ENCODE results near the gene NT5C1A.

NT5C1A gene

GRCh38 chr1:39689635-39690034 lies 17.7 kb upstream of the NT5C1A start:
- TF ChIP-seq CTCF (IDR thresholded peaks at IDR 0.05; ENCODE audit: insufficient read depth, low read length, poor library complexity, severe bottlenecking) = no peak
- no peak for DNase-seq (ENCODE audit: extremely low read depth, insufficient read length)
- H3K4me3 ChIP-seq (replicated peaks; ENCODE audit: low read depth, low read length) = no peak overlapping the region
- no peaks in the 10 kb centered on the region; the same call in 1 of the 2 replicates for H3K27me3 ChIP-seq (replicated peaks; ENCODE audit: control insufficient read depth, insufficient read depth, low read length)
- H3K36me3 ChIP-seq (ENCODE audit: control insufficient read depth, insufficient read depth, low read length) = no peaks in the 10 kb centered on the region

DNA sequence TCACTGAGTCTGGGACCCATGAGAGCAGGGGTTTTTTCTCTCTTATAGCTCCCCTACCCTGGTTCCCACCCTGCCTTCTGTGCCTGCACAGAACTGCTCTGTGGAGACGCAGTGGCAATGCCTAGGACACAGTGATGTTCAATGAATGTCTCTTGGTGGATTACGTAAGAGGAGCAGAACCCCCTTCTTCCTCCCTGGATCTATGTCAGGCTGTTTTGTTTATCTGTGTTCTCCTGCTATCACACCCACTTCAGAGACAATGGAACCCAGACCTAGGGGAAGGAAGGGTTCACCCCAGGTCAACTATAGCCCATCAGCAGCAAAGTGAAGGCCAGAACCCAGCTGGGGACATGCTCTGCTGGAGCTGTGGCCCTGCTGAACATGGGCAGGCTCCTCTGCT lies 17.3 kb upstream of the NT5C1A start:
- no peak for DNase-seq (ENCODE audit: extremely low read depth, insufficient read length)

DNA sequence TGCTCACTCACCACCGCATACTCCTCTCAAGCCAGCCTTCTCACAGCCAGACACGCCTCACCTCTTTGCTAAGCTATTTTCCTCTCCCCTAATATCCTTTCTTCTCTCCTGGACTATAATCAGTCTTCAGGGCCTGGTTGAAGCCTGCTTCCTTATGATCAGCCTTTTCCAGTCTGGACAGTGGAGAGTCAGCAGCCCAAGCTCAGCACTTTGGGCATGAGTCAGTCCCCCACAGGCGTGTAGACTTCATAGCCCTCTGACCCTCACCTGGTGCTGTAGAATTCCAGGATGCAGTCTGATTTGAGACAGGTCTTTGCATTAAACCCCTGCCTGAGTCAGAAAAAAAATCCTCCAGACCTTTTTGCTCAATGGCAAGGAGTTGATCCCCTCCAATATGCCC lies 16.8 kb upstream of the NT5C1A start:
- Histone ChIP-seq H3K27me3 (replicated peaks; ENCODE audit: control insufficient read depth, insufficient read depth, low read length) (no peaks in the 10 kb centered on the region; the same call in 1 of the 2 replicates), H3K4me3 (replicated peaks; ENCODE audit: low read depth, low read length) (no peak overlapping the region), H3K36me3 (ENCODE audit: control insufficient read depth, insufficient read depth, low read length) (no peaks in the 10 kb centered on the region)
- no peak for TF ChIP-seq CTCF (IDR thresholded peaks at IDR 0.05; ENCODE audit: insufficient read depth, low read length, poor library complexity, severe bottlenecking)
- no peak for DNase-seq (ENCODE audit: extremely low read depth, insufficient read length)

More for the DNA sequence above, 17.3 kb upstream of the NT5C1A start:
- H3K27me3 ChIP-seq (replicated peaks; ENCODE audit: control insufficient read depth, insufficient read depth, low read length) = no peaks in the 10 kb centered on the region; the same call in 1 of the 2 replicates
- no peak overlapping the region for H3K4me3 ChIP-seq (replicated peaks; ENCODE audit: low read depth, low read length)
- no peak for TF ChIP-seq CTCF (IDR thresholded peaks at IDR 0.05; ENCODE audit: insufficient read depth, low read length, poor library complexity, severe bottlenecking)
- H3K36me3 ChIP-seq (ENCODE audit: control insufficient read depth, insufficient read depth, low read length) = no peaks in the 10 kb centered on the region

DNA sequence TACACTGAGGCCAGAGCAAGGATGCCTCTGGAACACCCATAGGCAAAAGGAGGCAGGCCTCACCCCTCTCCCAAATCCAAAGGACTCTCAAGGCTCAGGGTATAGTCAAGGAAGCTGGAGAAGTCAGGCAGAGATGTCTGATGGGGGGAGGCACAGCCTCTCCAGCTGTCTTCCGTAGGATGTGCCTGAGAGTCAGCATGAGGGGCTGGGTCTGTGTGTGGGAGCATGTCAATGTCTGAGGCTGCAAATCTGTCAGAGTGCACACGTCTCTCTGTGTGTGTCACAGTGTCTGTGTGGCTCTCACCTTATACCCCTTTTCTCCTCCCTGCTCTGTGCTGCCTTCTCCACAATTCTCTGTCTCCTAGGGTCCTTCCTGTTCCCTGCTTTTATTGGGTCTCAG lies 15.3 kb upstream of the NT5C1A start:
- H3K4me3 ChIP-seq (replicated peaks; ENCODE audit: low read depth, low read length) = no peak overlapping the region
- TF ChIP-seq CTCF (IDR thresholded peaks at IDR 0.05; ENCODE audit: insufficient read depth, low read length, poor library complexity, severe bottlenecking) = no peak
- H3K27me3 ChIP-seq (replicated peaks; ENCODE audit: control insufficient read depth, insufficient read depth, low read length) = no peaks in the 10 kb centered on the region; the same call in 1 of the 2 replicates
- H3K36me3 ChIP-seq (ENCODE audit: control insufficient read depth, insufficient read depth, low read length) = no peaks in the 10 kb centered on the region
- DNase-seq (ENCODE audit: extremely low read depth, insufficient read length) = no peak

DNA sequence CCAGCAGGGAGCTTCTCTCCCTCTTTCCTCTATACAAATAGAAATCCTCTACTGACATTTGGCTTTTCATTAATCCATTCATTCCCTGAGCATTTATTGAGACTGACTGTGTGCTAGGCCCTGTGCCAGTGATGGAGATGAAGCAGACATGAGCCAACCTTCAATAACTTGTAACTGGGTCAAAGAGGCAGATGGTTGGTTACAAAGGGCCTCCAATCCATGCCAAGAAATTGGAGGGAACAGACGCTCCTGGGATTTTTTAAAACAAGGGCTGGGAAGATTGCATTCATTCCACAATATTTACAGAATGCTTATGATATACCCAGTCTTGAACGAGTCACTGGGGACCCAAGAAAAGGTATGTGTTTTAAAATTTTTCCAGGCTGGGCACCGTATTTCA lies 13.2 kb upstream of the NT5C1A start:
- H3K27me3 ChIP-seq (replicated peaks; ENCODE audit: control insufficient read depth, insufficient read depth, low read length) = no peaks in the 10 kb centered on the region; the same call in 1 of the 2 replicates
- TF ChIP-seq CTCF (IDR thresholded peaks at IDR 0.05; ENCODE audit: insufficient read depth, low read length, poor library complexity, severe bottlenecking) = no peak
- H3K36me3 ChIP-seq (ENCODE audit: control insufficient read depth, insufficient read depth, low read length) = no peaks in the 10 kb centered on the region
- H3K4me3 ChIP-seq (replicated peaks; ENCODE audit: low read depth, low read length) = no peak overlapping the region
- no peak for DNase-seq (ENCODE audit: extremely low read depth, insufficient read length)

- Histone ChIP-seq H3K4me3 (replicated peaks; ENCODE audit: low read depth, low read length) (no peak overlapping the region), H3K27me3 (replicated peaks; ENCODE audit: control insufficient read depth, insufficient read depth, low read length) (no peaks in the 10 kb centered on the region; the same call in 1 of the 2 replicates), H3K36me3 (ENCODE audit: control insufficient read depth, insufficient read depth, low read length) (no peaks in the 10 kb centered on the region)
- TF ChIP-seq CTCF (IDR thresholded peaks at IDR 0.05; ENCODE audit: insufficient read depth, low read length, poor library complexity, severe bottlenecking) = no peak
- DNase-seq (ENCODE audit: extremely low read depth, insufficient read length) = no peak
Observed at GRCh38 chr1:39684313-39684664, 12.4 kb upstream of the NT5C1A start.

Data from GM06990 (cell line).